ENCODE results near the gene GRB2. TPM values are rescaled to one million over a fixed set of nuclear protein-coding genes. Genes with fewer than 3 reads are reported as not detected.

Gene GRB2
- total and polyA plus RNA-seq, 7 experiments from 2014 or later: 112 to 167 (median 145) TPM

DNA sequence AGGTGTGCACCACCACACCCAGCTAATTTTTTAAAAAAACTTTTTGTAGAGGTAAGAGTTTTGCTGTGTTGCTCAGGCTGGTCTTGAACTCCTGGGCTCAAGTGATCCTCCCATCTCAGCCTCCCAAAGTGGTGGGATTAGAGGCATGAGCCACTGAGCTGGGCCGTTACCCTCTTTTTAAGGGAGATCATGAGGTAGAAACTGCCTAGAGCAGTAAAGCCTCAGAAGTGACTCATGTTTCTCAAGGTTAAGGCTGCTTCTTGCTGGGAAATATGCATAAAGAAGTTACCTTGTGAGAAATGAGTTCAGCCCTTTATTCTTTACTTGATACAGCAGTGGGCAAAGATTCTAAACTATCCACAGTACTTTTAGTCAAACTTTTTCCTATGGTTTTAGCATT, 38.2 kb downstream of the GRB2 start:
- Mint-ChIP-seq H3K4me3 (peak overlapping the region in 5 of 10 donors; percentile 10 to 49 (median 33)), H3K27ac (peak overlapping the region in 5 of 9 donors; percentile 18 to 58 (median 49)), H3K27me3 (no peaks in the 10 kb centered on the region), H3K36me3 (peaks cover 0 to 12% (median 6%) of the 10 kb centered on the region in 5 donors), H3K9me3 (no peaks in the 10 kb centered on the region), H3K4me1 (peaks cover 84 to 100% (median 91%) of the 10 kb centered on the region in 7 donors)
- intact Hi-C loops (cut with micrococcal nuclease): loop anchor here in 1 of 2 donors (2.0 kb wide), 1 partner anchor 13 kb away; no protein-coding TSS in a partner anchor
- H3K4me3 ChIP-seq (ENCODE audit: low read length): no peak overlapping the region
- no peak for DNase-seq
- CTCF ChIA-PET: interaction anchor here (0.7 kb wide), 1 partner anchor 127 kb away, joined by 3 read pairs; no protein-coding TSS in a partner anchor
- no peak overlapping the region for H3K27ac ChIP-seq (ENCODE audit: low read depth, low read length)
- no peaks in the 10 kb centered on the region for H3K36me3 ChIP-seq (ENCODE audit: control insufficient read depth in 2 of 3, insufficient read depth in 3 of 3, low read length in 3 of 3)
- no peaks in the 10 kb centered on the region for H3K9me3 ChIP-seq (ENCODE audit: control insufficient read depth in 2 of 3, low read length in 3 of 3)
- peaks cover 65 to 77% of the 10 kb centered on the region in 2 donors for H3K4me1 ChIP-seq (ENCODE audit: control insufficient read depth in 2 of 2, insufficient read depth in 2 of 2, low read length in 2 of 2)
- no peaks in the 10 kb centered on the region for H3K27me3 ChIP-seq (ENCODE audit: control insufficient read depth in 2 of 2, insufficient read depth in 2 of 2, low read length in 2 of 2)
- POLR2A ChIA-PET: no interaction called here
- ATAC-seq: no peak

DNA sequence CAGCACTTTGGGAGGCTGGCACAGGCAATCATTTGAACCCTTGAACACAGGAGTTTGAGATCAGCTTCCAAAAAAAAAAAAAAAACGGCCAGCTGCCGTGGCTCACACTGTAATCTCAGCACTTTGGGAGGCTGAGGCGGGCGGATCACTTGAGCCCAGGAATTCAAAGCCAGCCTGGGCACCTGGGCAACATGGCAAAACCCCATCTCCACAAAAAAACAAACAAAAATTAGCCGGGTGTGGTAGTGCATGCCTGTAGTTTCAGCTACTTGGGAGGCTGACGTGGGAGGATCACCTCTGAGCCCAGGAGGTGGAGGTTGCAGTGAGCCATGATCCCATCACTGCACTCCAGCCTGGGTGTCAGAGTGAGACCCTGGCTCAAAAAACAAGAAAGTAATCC, 39.0 kb downstream of the GRB2 start:
- ATAC-seq (no peak), DNase-seq (no peak)
- H3K4me1 ChIP-seq (ENCODE audit: control insufficient read depth in 2 of 2, insufficient read depth in 2 of 2, low read length in 2 of 2): peaks cover 58 to 77% of the 10 kb centered on the region in 2 donors
- Mint-ChIP-seq H3K27me3 (no peaks in the 10 kb centered on the region), H3K4me3 (peak overlapping the region in 8 of 10 donors; percentile 6 to 49 (median 46)), H3K9me3 (no peaks in the 10 kb centered on the region), H3K36me3 (peaks cover 0 to 11% (median 5%) of the 10 kb centered on the region in 5 donors), H3K27ac (peak overlapping the region in 6 of 9 donors; percentile 48 to 78 (median 63)), H3K4me1 (peaks cover 82 to 100% (median 91%) of the 10 kb centered on the region in 7 donors)
- no peak overlapping the region for H3K27ac ChIP-seq (ENCODE audit: low read depth, low read length)
- CTCF ChIA-PET: interaction anchor here (0.7 kb wide), 1 partner anchor 127 kb away, joined by 3 read pairs; no protein-coding TSS in a partner anchor
- intact Hi-C loops (cut with micrococcal nuclease): loop anchor here in 1 of 2 donors (2.0 kb wide), 1 partner anchor 14 kb away; no protein-coding TSS in a partner anchor
- H3K27me3 ChIP-seq (ENCODE audit: control insufficient read depth in 2 of 2, insufficient read depth in 2 of 2, low read length in 2 of 2): no peaks in the 10 kb centered on the region
- POLR2A ChIA-PET: no interaction called here
- no peaks in the 10 kb centered on the region for H3K9me3 ChIP-seq (ENCODE audit: control insufficient read depth in 2 of 3, low read length in 3 of 3)
- H3K4me3 ChIP-seq (ENCODE audit: low read length): no peak overlapping the region
- no peaks in the 10 kb centered on the region for H3K36me3 ChIP-seq (ENCODE audit: control insufficient read depth in 2 of 3, insufficient read depth in 3 of 3, low read length in 3 of 3)

DNA sequence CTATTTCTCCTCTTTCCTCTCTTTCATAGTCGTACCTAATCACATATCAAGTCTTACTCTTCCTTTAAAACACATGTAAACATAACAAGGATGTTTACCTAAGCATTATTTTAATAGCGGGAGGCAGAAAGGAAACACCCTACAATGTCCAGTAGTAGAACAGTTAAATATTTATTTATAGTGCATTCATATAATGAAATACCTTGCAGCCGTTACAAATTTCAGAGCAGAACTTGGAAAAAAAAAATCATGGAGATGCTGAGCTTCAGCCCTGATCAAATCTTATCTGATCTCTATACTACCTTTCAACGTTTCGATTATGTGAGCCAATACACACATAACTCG, 39.6 kb downstream of the GRB2 start:
- POLR2A ChIA-PET: no interaction called here
- peak overlapping the region in 8 of 9 donors; percentile 0 to 78 (median 54) for H3K27ac Mint-ChIP-seq
- Histone ChIP-seq H3K27me3 (ENCODE audit: control insufficient read depth in 2 of 2, insufficient read depth in 2 of 2, low read length in 2 of 2) (no peaks in the 10 kb centered on the region), H3K4me1 (ENCODE audit: control insufficient read depth in 2 of 2, insufficient read depth in 2 of 2, low read length in 2 of 2) (peaks cover 60 to 78% of the 10 kb centered on the region in 2 donors), H3K9me3 (ENCODE audit: control insufficient read depth in 2 of 3, low read length in 3 of 3) (no peaks in the 10 kb centered on the region), H3K4me3 (ENCODE audit: low read length) (no peak overlapping the region), H3K27ac (ENCODE audit: low read depth, low read length) (no peak overlapping the region), H3K36me3 (ENCODE audit: control insufficient read depth in 2 of 3, insufficient read depth in 3 of 3, low read length in 3 of 3) (no peaks in the 10 kb centered on the region)
- no peak for ATAC-seq
- intact Hi-C loops (cut with micrococcal nuclease): loop anchor here in 1 of 2 donors (2.0 kb wide), 1 partner anchor 15 kb away; no protein-coding TSS in a partner anchor
- no peaks in the 10 kb centered on the region for H3K9me3 Mint-ChIP-seq
- CTCF ChIA-PET: no interaction called here
- H3K36me3 Mint-ChIP-seq: peaks cover 0 to 8% (median 1%) of the 10 kb centered on the region in 5 donors
- no peak for DNase-seq
- H3K4me3 Mint-ChIP-seq: peak overlapping the region in 8 of 10 donors; percentile 31 to 60 (median 46)
- H3K4me1 Mint-ChIP-seq: peaks cover 83 to 100% (median 91%) of the 10 kb centered on the region in 7 donors
- H3K27me3 Mint-ChIP-seq: no peaks in the 10 kb centered on the region

GRCh38 chr17:75365009-75365930, 40.2 kb downstream of the GRB2 start:
- ChIA-PET CTCF (no interaction called here), POLR2A (interaction anchor here (1.0 kb wide), 1 partner anchor 27 kb away, joined by 3 read pairs; no protein-coding TSS in a partner anchor)
- H3K9me3 Mint-ChIP-seq: no peaks in the 10 kb centered on the region
- intact Hi-C loops (cut with micrococcal nuclease): no loop called here
- Histone ChIP-seq H3K9me3 (ENCODE audit: control insufficient read depth in 2 of 3, low read length in 3 of 3) (no peaks in the 10 kb centered on the region), H3K36me3 (ENCODE audit: control insufficient read depth in 2 of 3, insufficient read depth in 3 of 3, low read length in 3 of 3) (no peaks in the 10 kb centered on the region), H3K4me1 (ENCODE audit: control insufficient read depth in 2 of 2, insufficient read depth in 2 of 2, low read length in 2 of 2) (peaks cover 60 to 81% of the 10 kb centered on the region in 2 donors), H3K4me3 (ENCODE audit: low read length) (no peak overlapping the region), H3K27ac (ENCODE audit: low read depth, low read length) (no peak overlapping the region), H3K27me3 (ENCODE audit: control insufficient read depth in 2 of 2, insufficient read depth in 2 of 2, low read length in 2 of 2) (no peaks in the 10 kb centered on the region)
- H3K27me3 Mint-ChIP-seq: no peaks in the 10 kb centered on the region
- DNase-seq: no peak
- H3K4me1 Mint-ChIP-seq: peaks cover 87 to 100% (median 93%) of the 10 kb centered on the region in 7 donors
- H3K27ac Mint-ChIP-seq: peak overlapping the region in 8 of 9 donors; percentile 0 to 78 (median 59)
- peaks cover 0 to 8% (median under 1%) of the 10 kb centered on the region in 5 donors for H3K36me3 Mint-ChIP-seq
- no peak for ATAC-seq
- H3K4me3 Mint-ChIP-seq: peak overlapping the region in 9 of 10 donors; percentile 6 to 60 (median 46)

- ChIA-PET POLR2A (interaction anchor here (0.7 kb wide), 1 partner anchor 43 kb away, joined by 4 read pairs; no protein-coding TSS in a partner anchor), CTCF (no interaction called here)
- peaks cover 54 to 70% of the 10 kb centered on the region in 2 donors for H3K4me1 ChIP-seq (ENCODE audit: control insufficient read depth in 2 of 2, insufficient read depth in 2 of 2, low read length in 2 of 2)
- peaks cover 0 to 8% (median 2%) of the 10 kb centered on the region in 5 donors for H3K36me3 Mint-ChIP-seq
- H3K27ac Mint-ChIP-seq: peak overlapping the region in 7 of 9 donors; percentile 14 to 58 (median 38)
- no peak overlapping the region for H3K4me3 ChIP-seq (ENCODE audit: low read length)
- peak overlapping the region in 7 of 10 donors; percentile 4 to 58 (median 33) for H3K4me3 Mint-ChIP-seq
- ATAC-seq (no peak), DNase-seq (no peak)
- H3K27me3 Mint-ChIP-seq: no peaks in the 10 kb centered on the region
- H3K9me3 ChIP-seq (ENCODE audit: control insufficient read depth in 2 of 3, low read length in 3 of 3): no peaks in the 10 kb centered on the region
- no peaks in the 10 kb centered on the region for H3K36me3 ChIP-seq (ENCODE audit: control insufficient read depth in 2 of 3, insufficient read depth in 3 of 3, low read length in 3 of 3)
- no peaks in the 10 kb centered on the region for H3K9me3 Mint-ChIP-seq
- intact Hi-C loops (cut with micrococcal nuclease): no loop called here
- peaks cover 83 to 98% (median 92%) of the 10 kb centered on the region in 7 donors for H3K4me1 Mint-ChIP-seq
- H3K27me3 ChIP-seq (ENCODE audit: control insufficient read depth in 2 of 2, insufficient read depth in 2 of 2, low read length in 2 of 2): no peaks in the 10 kb centered on the region
- H3K27ac ChIP-seq (ENCODE audit: low read depth, low read length): no peak overlapping the region
These were observed 41.4 kb downstream of the GRB2 start for GRCh38 chr17:75364078-75364477.

GRCh38 chr17:75361996-75362395, 43.5 kb downstream of the GRB2 start:
- POLR2A ChIA-PET: no interaction called here
- no peaks in the 10 kb centered on the region for H3K9me3 ChIP-seq (ENCODE audit: control insufficient read depth in 2 of 3, low read length in 3 of 3)
- Mint-ChIP-seq H3K4me1 (peaks cover 79 to 93% (median 88%) of the 10 kb centered on the region in 7 donors), H3K27ac (peak overlapping the region in 6 of 9 donors; percentile 29 to 67 (median 43)), H3K9me3 (no peaks in the 10 kb centered on the region), H3K36me3 (peaks cover 0 to 5% (median 3%) of the 10 kb centered on the region in 5 donors), H3K4me3 (peak overlapping the region in 7 of 10 donors; percentile 13 to 77 (median 45)), H3K27me3 (no peaks in the 10 kb centered on the region)
- ATAC-seq: no peak
- no peaks in the 10 kb centered on the region for H3K27me3 ChIP-seq (ENCODE audit: control insufficient read depth in 2 of 2, insufficient read depth in 2 of 2, low read length in 2 of 2)
- H3K4me3 ChIP-seq (ENCODE audit: low read length): no peak overlapping the region
- H3K36me3 ChIP-seq (ENCODE audit: control insufficient read depth in 2 of 3, insufficient read depth in 3 of 3, low read length in 3 of 3): no peaks in the 10 kb centered on the region
- peaks cover 47 to 66% of the 10 kb centered on the region in 2 donors for H3K4me1 ChIP-seq (ENCODE audit: control insufficient read depth in 2 of 2, insufficient read depth in 2 of 2, low read length in 2 of 2)
- intact Hi-C loops (cut with micrococcal nuclease): loop anchor here in 1 of 2 donors (2.0 kb wide), 1 partner anchor 15 kb away; no protein-coding TSS in a partner anchor
- no peak overlapping the region for H3K27ac ChIP-seq (ENCODE audit: low read depth, low read length)
- CTCF ChIA-PET: interaction anchor here (1.9 kb wide), 1 partner anchor 39 kb away, joined by 4 read pairs; no protein-coding TSS in a partner anchor
- DNase-seq: no peak

All from naive thymus-derived CD4-positive, alpha-beta T cell (primary cell).